Measurements from ENCODE around the gene PTDSS2.

Gene PTDSS2

GRCh38 chr11:446891-447290 lies 3.2 kb upstream of the PTDSS2 start:
- Mint-ChIP-seq H3K36me3 (no peaks in the 10 kb centered on the region), H3K27ac (peak overlapping the region; percentile 46), H3K9me3 (ENCODE audit: low read depth) (no peaks in the 10 kb centered on the region), H3K4me1 (ENCODE audit: low read depth) (peaks cover 17% of the 10 kb centered on the region), H3K27me3 (no peaks in the 10 kb centered on the region), H3K4me3 (no peak overlapping the region)

GRCh38 chr11:447923-448731 lies 2.0 kb upstream of the PTDSS2 start:
- peaks cover 21% of the 10 kb centered on the region for H3K4me1 Mint-ChIP-seq (ENCODE audit: low read depth)
- H3K27me3 Mint-ChIP-seq, result no peaks in the 10 kb centered on the region
- H3K27ac Mint-ChIP-seq, result peak overlapping the region; percentile 92
- H3K36me3 Mint-ChIP-seq, result no peaks in the 10 kb centered on the region
- H3K9me3 Mint-ChIP-seq (ENCODE audit: low read depth), result no peaks in the 10 kb centered on the region
- H3K4me3 Mint-ChIP-seq, result peak overlapping the region; percentile 90

- H3K27me3 Mint-ChIP-seq, result no peaks in the 10 kb centered on the region
- peak overlapping the region; percentile 95 for H3K27ac Mint-ChIP-seq
- no peaks in the 10 kb centered on the region for H3K36me3 Mint-ChIP-seq
- H3K9me3 Mint-ChIP-seq (ENCODE audit: low read depth), result no peaks in the 10 kb centered on the region
- H3K4me3 Mint-ChIP-seq, result peak overlapping the region; percentile 99
- H3K4me1 Mint-ChIP-seq (ENCODE audit: low read depth), result peaks cover 29% of the 10 kb centered on the region
Measured at GRCh38 chr11:450809-451451, 851 bp downstream of the PTDSS2 start.

- peaks cover 2% of the 10 kb centered on the region for H3K36me3 Mint-ChIP-seq
- peak overlapping the region; percentile 95 for H3K27ac Mint-ChIP-seq
- no peaks in the 10 kb centered on the region for H3K27me3 Mint-ChIP-seq
- H3K4me1 Mint-ChIP-seq (ENCODE audit: low read depth), result peaks cover 37% of the 10 kb centered on the region
- peak overlapping the region; percentile 99 for H3K4me3 Mint-ChIP-seq
- no peaks in the 10 kb centered on the region for H3K9me3 Mint-ChIP-seq (ENCODE audit: low read depth)
Measured at GRCh38 chr11:451738-452137, 1.7 kb downstream of the PTDSS2 start.

GRCh38 chr11:452203-452744 lies 2.2 kb downstream of the PTDSS2 start:
- Mint-ChIP-seq H3K36me3 (peaks cover 3% of the 10 kb centered on the region), H3K9me3 (ENCODE audit: low read depth) (no peaks in the 10 kb centered on the region), H3K4me1 (ENCODE audit: low read depth) (peaks cover 42% of the 10 kb centered on the region), H3K4me3 (no peak overlapping the region), H3K27ac (no peak overlapping the region), H3K27me3 (no peaks in the 10 kb centered on the region)

- Mint-ChIP-seq H3K4me1 (ENCODE audit: low read depth) (peaks cover 49% of the 10 kb centered on the region), H3K27ac (no peak overlapping the region), H3K27me3 (no peaks in the 10 kb centered on the region), H3K9me3 (ENCODE audit: low read depth) (no peaks in the 10 kb centered on the region), H3K4me3 (peak overlapping the region; percentile 32), H3K36me3 (peaks cover 3% of the 10 kb centered on the region)
Measured at GRCh38 chr11:452916-453527, 2.9 kb downstream of the PTDSS2 start.

GRCh38 chr11:453564-453963 lies 3.5 kb downstream of the PTDSS2 start:
- H3K36me3 Mint-ChIP-seq, result peaks cover 3% of the 10 kb centered on the region
- H3K4me1 Mint-ChIP-seq (ENCODE audit: low read depth), result peaks cover 46% of the 10 kb centered on the region
- no peak overlapping the region for H3K27ac Mint-ChIP-seq
- no peaks in the 10 kb centered on the region for H3K9me3 Mint-ChIP-seq (ENCODE audit: low read depth)
- H3K27me3 Mint-ChIP-seq, result no peaks in the 10 kb centered on the region
- H3K4me3 Mint-ChIP-seq, result no peak overlapping the region

- Mint-ChIP-seq H3K4me3 (no peak overlapping the region), H3K9me3 (ENCODE audit: low read depth) (no peaks in the 10 kb centered on the region), H3K36me3 (peaks cover 3% of the 10 kb centered on the region), H3K4me1 (ENCODE audit: low read depth) (peaks cover 43% of the 10 kb centered on the region), H3K27ac (no peak overlapping the region), H3K27me3 (no peaks in the 10 kb centered on the region)
Measured at GRCh38 chr11:454043-454442, 4.0 kb downstream of the PTDSS2 start.

GRCh38 chr11:454801-455565 lies 4.9 kb downstream of the PTDSS2 start:
- Mint-ChIP-seq H3K27ac (no peak overlapping the region), H3K9me3 (ENCODE audit: low read depth) (no peaks in the 10 kb centered on the region), H3K4me1 (ENCODE audit: low read depth) (peaks cover 43% of the 10 kb centered on the region), H3K4me3 (no peak overlapping the region), H3K27me3 (no peaks in the 10 kb centered on the region), H3K36me3 (peaks cover 3% of the 10 kb centered on the region)

- no peaks in the 10 kb centered on the region for H3K27me3 Mint-ChIP-seq
- H3K4me1 Mint-ChIP-seq (ENCODE audit: low read depth), result peaks cover 42% of the 10 kb centered on the region
- H3K4me3 Mint-ChIP-seq, result no peak overlapping the region
- no peaks in the 10 kb centered on the region for H3K9me3 Mint-ChIP-seq (ENCODE audit: low read depth)
- H3K36me3 Mint-ChIP-seq, result peaks cover 3% of the 10 kb centered on the region
- no peak overlapping the region for H3K27ac Mint-ChIP-seq
Measured at GRCh38 chr11:455566-456147, 5.6 kb downstream of the PTDSS2 start.

GRCh38 chr11:456533-456932 lies 6.5 kb downstream of the PTDSS2 start:
- H3K27ac Mint-ChIP-seq, result peak overlapping the region; percentile 73
- H3K9me3 Mint-ChIP-seq (ENCODE audit: low read depth), result no peaks in the 10 kb centered on the region
- H3K36me3 Mint-ChIP-seq, result peaks cover 3% of the 10 kb centered on the region
- peaks cover 35% of the 10 kb centered on the region for H3K4me1 Mint-ChIP-seq (ENCODE audit: low read depth)
- no peaks in the 10 kb centered on the region for H3K27me3 Mint-ChIP-seq
- peak overlapping the region; percentile 61 for H3K4me3 Mint-ChIP-seq

GRCh38 chr11:457111-457760 lies 7.2 kb downstream of the PTDSS2 start:
- no peaks in the 10 kb centered on the region for H3K9me3 Mint-ChIP-seq (ENCODE audit: low read depth)
- peaks cover 33% of the 10 kb centered on the region for H3K4me1 Mint-ChIP-seq (ENCODE audit: low read depth)
- peak overlapping the region; percentile 73 for H3K27ac Mint-ChIP-seq
- peaks cover 3% of the 10 kb centered on the region for H3K36me3 Mint-ChIP-seq
- H3K4me3 Mint-ChIP-seq, result peak overlapping the region; percentile 61
- no peaks in the 10 kb centered on the region for H3K27me3 Mint-ChIP-seq

- H3K27ac Mint-ChIP-seq, result no peak overlapping the region
- H3K9me3 Mint-ChIP-seq (ENCODE audit: low read depth), result no peaks in the 10 kb centered on the region
- H3K4me3 Mint-ChIP-seq, result no peak overlapping the region
- H3K27me3 Mint-ChIP-seq, result no peaks in the 10 kb centered on the region
- H3K4me1 Mint-ChIP-seq (ENCODE audit: low read depth), result peaks cover 27% of the 10 kb centered on the region
- H3K36me3 Mint-ChIP-seq, result peaks cover 3% of the 10 kb centered on the region
Measured at GRCh38 chr11:459511-460220, 9.6 kb downstream of the PTDSS2 start.
